ENCODE results near the gene REC114. TPM values are rescaled to one million over a fixed set of nuclear protein-coding genes. Genes with fewer than 3 reads are reported as not detected.

The REC114 gene
- total RNA-seq, 1 experiment from 2014 or later, result not detected

- DNase-seq (ENCODE audit: low spot score), result no peak
Observed at GRCh38 chr15:73602992-73603391, 160.0 kb downstream of the REC114 start.

- DNase-seq (ENCODE audit: low spot score), result no peak
Observed at GRCh38 chr15:73604477-73604876, 161.5 kb downstream of the REC114 start.

GRCh38 chr15:73605759-73606436 is 162.9 kb downstream of the REC114 start:
- no peak for DNase-seq (ENCODE audit: low spot score)

- DNase-seq (ENCODE audit: low spot score), result no peak
Observed at GRCh38 chr15:73607405-73607804, 164.4 kb downstream of the REC114 start.

GRCh38 chr15:73607843-73608242 is 164.9 kb downstream of the REC114 start:
- DNase-seq (ENCODE audit: low spot score), result no peak

GRCh38 chr15:73608475-73608874 is 165.5 kb downstream of the REC114 start:
- no peak for DNase-seq (ENCODE audit: low spot score)

GRCh38 chr15:73608941-73609340 is 166.0 kb downstream of the REC114 start:
- DNase-seq (ENCODE audit: low spot score), result no peak

Other genes with a start within 250 kb of the REC114 start
- not detected in 2 replicates for gene HCN4, start 74.2 kb upstream of the REC114 start, total RNA-seq (2014; rRNA removed; shearing (Covaris generic))
- gene NPTN, start 190.2 kb downstream of the REC114 start, total RNA-seq (2014; rRNA removed; shearing (Covaris generic)), result 108 and 110 TPM in 2 replicates
- gene CD276, start 241.2 kb downstream of the REC114 start, total RNA-seq (2014; rRNA removed; shearing (Covaris generic)), result 70.6 and 84.1 TPM in 2 replicates

All from HT-29 (cell line).